Spleen (tissue), 11 donors: ENCODE results near the gene PSMG4. TPM values are rescaled to one million over a fixed set of nuclear protein-coding genes. Genes with fewer than 3 reads are reported as not detected.

ENCODE experiments used
- DNase-seq: peaks from one replicate; pipeline ENCODE4 v3.0.0-alpha.2; 2020
- H3K27ac ChIP-seq, 8 donors: fragments of 200-600 bp; sonication (generic) in 7 of 8; 1 replicate in 4 of 8; 2 replicates in 4 of 8; pipeline versions ENCODE4 v1.5.0 to v1.8.0; 2016 to 2021; ENCODE audit warnings: inconsistent platforms in 4 of 8, mild to moderate bottlenecking in 4 of 8, moderate library complexity in 1 of 8
- H3K27me3 ChIP-seq, 7 donors: fragments of 200-600 bp; sonication (generic) in 6 of 7; replicated peaks in 1 of 7; 1 replicate in 4 of 7; 2 replicates in 3 of 7; pipeline versions ENCODE4 v1.5.0 to v1.8.0; 2016 to 2021; ENCODE audit warnings: inconsistent platforms in 3 of 7, mild to moderate bottlenecking in 1 of 7
- H3K36me3 ChIP-seq, 6 donors: fragments of 200-600 bp; sonication (generic) in 5 of 6; 1 replicate in 4 of 6; 2 replicates in 2 of 6; pipeline versions ENCODE4 v1.5.0 to v1.8.0; 2016 to 2021; ENCODE audit warnings: inconsistent platforms in 2 of 6
- H3K4me1 ChIP-seq, 6 donors: fragments of 200-600 bp; sonication (generic) in 5 of 6; 1 replicate in 3 of 6; 2 replicates in 3 of 6; pipeline versions ENCODE4 v1.5.0 to v1.8.0; 2016 to 2021; ENCODE audit warnings: inconsistent platforms in 3 of 6
- H3K4me3 ChIP-seq, 8 donors: fragments of 200-600 bp; sonication (generic) in 7 of 8; 1 replicate in 4 of 8; 2 replicates in 4 of 8; pipeline versions ENCODE4 v1.5.0 to v1.8.0; 2016 to 2021; ENCODE audit warnings: inconsistent platforms in 4 of 8, mild to moderate bottlenecking in 4 of 8, moderate library complexity in 2 of 8
- H3K9me3 ChIP-seq, 8 donors: fragments of 200-600 bp; sonication (generic) in 7 of 8; 1 replicate in 4 of 8; 2 replicates in 4 of 8; pipeline versions ENCODE4 v1.5.0 to v1.8.0; 2016 to 2021; ENCODE audit warnings: inconsistent platforms in 4 of 8
- POLR2A ChIP-seq, 3 donors: fragments of 450-650 bp; IDR thresholded peaks; one replicate each; pipeline ENCODE4 v1.5.1; 2017; ENCODE audit warnings: antibody characterized with exemption in 3 of 3, mild to moderate bottlenecking in 1 of 3
- POLR2AphosphoS5 ChIP-seq, 3 donors: sonication (generic); formaldehyde crosslinking; IDR thresholded peaks; one replicate each; pipeline ENCODE4 v1.5.1; 2017; ENCODE audit warnings: antibody characterized with exemption in 3 of 3
- WGBS, 5 donors: extraction: QIAGEN DNeasy Blood & Tissue Kit in 3 of 5; methylation state at CpG; one replicate each; pipeline versions ENCODE4 v1.1.5 to v1.1.7; 2013 to 2018; 5-methylcytosine and 5-hydroxymethylcytosine counted together
- intact Hi-C: fragments of 100-400 bp; cut with DNase I; formaldehyde crosslinking; loops from one replicate; pipeline ENCODE4 v1.15.0; 2023; ENCODE audit warnings: low total_unique reads
- polyA plus RNA-seq, 3 donors: library from polyadenylated mRNA; stranded (reverse); fragments of 200-250 nt; gene quantifications; one replicate each; pipeline ENCODE4 v1.2.1, GENCODE V29; 2013
- total RNA-seq, 7 donors: library from RNA; depleted of rRNA in 3 of 7; stranded (reverse); fragments of >200 nt in 3 of 7; fragmentation: NEBNext Ultra II Directional in 4 of 7; extraction: Animal tissue kit (Norgen Biotek cat#: 25700) in 4 of 7; gene quantifications; one replicate each; pipeline versions ENCODE4 v1.1.0 to v1.2.1, GENCODE V29; 2016 to 2021
- TF ChIP-seq, protein P1 (sequence below), 11 experiments: fragments of 200-600 bp in 7 of 11; fragments of 450-650 bp in 4 of 11; sonication (generic) in 4 of 11; IDR thresholded peaks in 8 of 11; conservative IDR thresholded peaks in 3 of 11; 1 replicate in 7 of 11; 2 replicates in 4 of 11; pipeline versions ENCODE4 v1.4.0 to v1.8.0; 2016 to 2021; ENCODE audit warnings: antibody characterized with exemption in 11 of 11, inconsistent platforms in 4 of 11, mild to moderate bottlenecking in 1 of 11
- donor health status: healthy with polysubstance abuse.
- donor health status: DM: no; HTN: no; CAD: no; lungs with moderate emphysema.
- donor health status: DM: no; HTN: no; CAD: no.
- donor health status: Bipolar disorder and iron deficiency.
- donor health status: healthy.
- donor health status: DM: no; HTN: no; CAD: no.
- donor health status: DM: yes; HTN: yes; CAD: no.

The PSMG4 gene
- total and polyA plus RNA-seq, 10 donors: 12.1 to 41.6 (median 18.5) TPM

DNA sequence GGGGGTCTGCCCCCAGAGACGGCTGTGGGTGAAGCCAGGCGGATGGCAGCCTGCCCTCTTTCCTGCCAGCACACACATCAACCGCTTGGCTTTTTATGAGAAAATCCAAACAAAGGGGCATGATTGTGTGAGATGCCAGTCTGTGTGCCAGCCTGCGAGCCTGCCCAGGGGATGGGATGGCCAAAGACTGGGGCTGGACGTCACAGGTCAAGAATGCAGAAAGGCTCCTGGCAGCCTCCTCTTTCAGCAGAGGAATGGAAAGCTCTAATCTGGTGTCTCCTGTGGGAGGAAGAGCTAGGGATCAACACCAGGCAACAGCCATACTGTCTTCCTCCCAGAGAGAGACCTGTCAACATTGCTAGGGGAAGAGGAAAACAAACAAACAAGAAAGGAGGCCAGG lies 47.1 kb upstream of the PSMG4 start:
- Histone ChIP-seq H3K4me1 (no peaks in the 10 kb centered on the region), H3K9me3 (no peaks in the 10 kb centered on the region), H3K4me3 (no peak overlapping the region), H3K36me3 (no peaks in the 10 kb centered on the region), H3K27ac (no peak overlapping the region), H3K27me3 (peaks cover 0 to 48% (median 0%) of the 10 kb centered on the region in 7 donors)
- WGBS, 5 donors: 77 to 88% (median 83%) methylated on average over 5 of the region's 5 CpGs
- TF ChIP-seq POLR2AphosphoS5 (IDR thresholded peaks at IDR 0.05): no peak
- TF ChIP-seq, protein P1, sequence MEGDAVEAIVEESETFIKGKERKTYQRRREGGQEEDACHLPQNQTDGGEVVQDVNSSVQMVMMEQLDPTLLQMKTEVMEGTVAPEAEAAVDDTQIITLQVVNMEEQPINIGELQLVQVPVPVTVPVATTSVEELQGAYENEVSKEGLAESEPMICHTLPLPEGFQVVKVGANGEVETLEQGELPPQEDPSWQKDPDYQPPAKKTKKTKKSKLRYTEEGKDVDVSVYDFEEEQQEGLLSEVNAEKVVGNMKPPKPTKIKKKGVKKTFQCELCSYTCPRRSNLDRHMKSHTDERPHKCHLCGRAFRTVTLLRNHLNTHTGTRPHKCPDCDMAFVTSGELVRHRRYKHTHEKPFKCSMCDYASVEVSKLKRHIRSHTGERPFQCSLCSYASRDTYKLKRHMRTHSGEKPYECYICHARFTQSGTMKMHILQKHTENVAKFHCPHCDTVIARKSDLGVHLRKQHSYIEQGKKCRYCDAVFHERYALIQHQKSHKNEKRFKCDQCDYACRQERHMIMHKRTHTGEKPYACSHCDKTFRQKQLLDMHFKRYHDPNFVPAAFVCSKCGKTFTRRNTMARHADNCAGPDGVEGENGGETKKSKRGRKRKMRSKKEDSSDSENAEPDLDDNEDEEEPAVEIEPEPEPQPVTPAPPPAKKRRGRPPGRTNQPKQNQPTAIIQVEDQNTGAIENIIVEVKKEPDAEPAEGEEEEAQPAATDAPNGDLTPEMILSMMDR (IDR thresholded peaks at IDR 0.05 in 8 of 11, conservative IDR thresholded peaks at IDR 0.05 in 3 of 11): no peak
- no peak for TF ChIP-seq POLR2A (IDR thresholded peaks at IDR 0.05)
- intact Hi-C loops: no loop called here
- DNase-seq: no peak

GRCh38 chr6:3212261-3212660 lies 46.5 kb upstream of the PSMG4 start:
- WGBS, 5 donors: 93 to 99% (median 95%) methylated on average over 6 of the region's 6 CpGs

DNA sequence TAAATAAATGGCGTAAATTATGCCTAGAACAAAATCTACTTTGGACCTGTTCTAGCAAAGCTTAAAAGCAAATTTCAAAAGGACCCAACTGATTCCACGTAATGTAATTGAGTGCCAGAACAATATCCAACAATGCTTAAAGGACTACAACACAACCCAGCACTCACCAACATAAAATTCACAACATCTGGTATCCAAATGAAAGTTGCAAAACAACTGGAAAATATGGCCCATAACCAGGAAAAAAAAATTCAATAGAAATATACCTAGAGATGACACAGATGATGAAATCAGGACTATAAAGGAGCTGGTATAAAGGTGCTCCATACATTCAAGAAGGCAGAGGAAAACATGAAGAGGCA lies 45.4 kb upstream of the PSMG4 start:
- WGBS, 5 donors: 89 to 96% (median 95%) methylated on average over 2 of the region's 2 CpGs
- no peak for TF ChIP-seq POLR2A (IDR thresholded peaks at IDR 0.05)
- no peak for TF ChIP-seq POLR2AphosphoS5 (IDR thresholded peaks at IDR 0.05)
- TF ChIP-seq, protein P1 (IDR thresholded peaks at IDR 0.05 in 8 of 11, conservative IDR thresholded peaks at IDR 0.05 in 3 of 11): no peak

More at GRCh38 chr6:3212261-3212660, 46.5 kb upstream of the PSMG4 start:
- H3K27me3 ChIP-seq: peaks cover 0 to 52% (median 0%) of the 10 kb centered on the region in 7 donors
- no peaks in the 10 kb centered on the region for H3K9me3 ChIP-seq
- H3K27ac ChIP-seq: no peak overlapping the region
- intact Hi-C loops: no loop called here
- no peak for DNase-seq
- no peaks in the 10 kb centered on the region for H3K4me1 ChIP-seq
- no peaks in the 10 kb centered on the region for H3K36me3 ChIP-seq
- H3K4me3 ChIP-seq: no peak overlapping the region
- TF ChIP-seq POLR2AphosphoS5 (IDR thresholded peaks at IDR 0.05) (no peak), POLR2A (IDR thresholded peaks at IDR 0.05) (no peak)

DNA sequence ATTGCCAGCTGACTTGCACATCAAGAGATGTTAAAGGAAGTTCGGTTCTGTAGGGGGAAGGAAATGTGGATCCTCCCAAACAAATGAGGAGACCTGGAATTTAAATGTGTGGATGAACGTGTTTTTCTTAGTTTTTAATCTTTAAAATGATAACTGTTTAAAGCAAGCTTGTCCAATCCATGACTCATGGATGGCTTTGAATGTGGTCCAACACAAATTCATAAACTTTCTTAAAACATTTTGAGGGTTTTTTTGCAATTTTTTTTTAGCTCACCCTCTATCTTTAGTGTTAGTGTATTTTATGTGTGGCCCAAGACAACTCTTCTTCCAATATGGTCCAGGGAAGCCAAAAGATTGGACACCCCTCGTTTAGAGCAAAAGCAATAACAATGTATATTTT lies 43.8 kb upstream of the PSMG4 start:
- Histone ChIP-seq H3K4me3 (no peak overlapping the region), H3K4me1 (no peaks in the 10 kb centered on the region), H3K9me3 (no peaks in the 10 kb centered on the region), H3K27ac (no peak overlapping the region), H3K27me3 (peaks cover 0 to 62% (median 0%) of the 10 kb centered on the region in 7 donors), H3K36me3 (no peaks in the 10 kb centered on the region)
- no peak for DNase-seq
- intact Hi-C loops: no loop called here
- WGBS, 5 donors: 59 to 74% (median 62%) methylated on average over 3 of the region's 3 CpGs
- TF ChIP-seq POLR2AphosphoS5 (IDR thresholded peaks at IDR 0.05) (no peak), POLR2A (IDR thresholded peaks at IDR 0.05) (no peak)
- TF ChIP-seq, protein P1 (IDR thresholded peaks at IDR 0.05 in 8 of 11, conservative IDR thresholded peaks at IDR 0.05 in 3 of 11): no peak

More for the DNA sequence above, 45.4 kb upstream of the PSMG4 start:
- no peak for DNase-seq
- Histone ChIP-seq H3K4me3 (no peak overlapping the region), H3K36me3 (no peaks in the 10 kb centered on the region), H3K4me1 (no peaks in the 10 kb centered on the region), H3K9me3 (no peaks in the 10 kb centered on the region), H3K27ac (no peak overlapping the region), H3K27me3 (peaks cover 0 to 57% (median 0%) of the 10 kb centered on the region in 7 donors)
- intact Hi-C loops: no loop called here

DNA sequence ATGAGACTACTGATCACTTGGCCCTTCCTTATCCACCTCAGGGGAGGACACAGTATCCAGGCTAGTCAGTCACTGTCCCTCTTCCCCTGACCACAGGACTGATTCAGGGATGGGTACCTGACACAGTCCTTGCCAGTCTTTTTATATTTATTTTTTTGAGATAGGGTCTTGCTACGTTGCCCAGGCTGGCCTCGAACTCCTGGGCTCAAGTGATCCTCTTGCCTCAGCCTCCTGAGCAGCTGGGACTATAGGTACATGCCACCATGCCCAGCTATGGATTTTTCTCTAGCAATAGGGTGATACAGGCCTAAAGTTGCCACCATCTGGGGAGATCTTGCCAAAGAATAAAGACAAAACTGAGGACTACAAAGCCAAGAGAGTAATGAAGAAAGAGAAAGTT lies 41.5 kb upstream of the PSMG4 start:
- TF ChIP-seq POLR2A (IDR thresholded peaks at IDR 0.05) (no peak), POLR2AphosphoS5 (IDR thresholded peaks at IDR 0.05) (no peak)
- TF ChIP-seq, protein P1 (IDR thresholded peaks at IDR 0.05 in 8 of 11, conservative IDR thresholded peaks at IDR 0.05 in 3 of 11): no peak
- Histone ChIP-seq H3K4me3 (no peak overlapping the region), H3K27ac (no peak overlapping the region), H3K4me1 (no peaks in the 10 kb centered on the region), H3K36me3 (no peaks in the 10 kb centered on the region), H3K27me3 (peaks cover 0 to 62% (median 0%) of the 10 kb centered on the region in 7 donors), H3K9me3 (no peaks in the 10 kb centered on the region)
- DNase-seq: no peak
- intact Hi-C loops: no loop called here
- 80 to 93% (median 83%) methylated on average over 2 of the region's 2 CpGs for WGBS, 5 donors
